H1 (cell line): ENCODE data around the gene LRRTM4. TPM values are rescaled to one million over a fixed set of nuclear protein-coding genes. Genes with fewer than 3 reads are reported as not detected.

Source experiments
- TEAD4 ChIP-seq: IDR thresholded peaks from 2 replicates; pipeline ENCODE4 v1.6.1; 2012; ENCODE audit warnings: low read depth, low read length, inconsistent platforms, mixed read lengths
- polyA plus RNA-seq, 7 experiments: library from polyadenylated mRNA; depleted of rRNA in 3 of 7; stranded (reverse) in 5 of 7; unstranded in 2 of 7; fragments of >200 nt in 5 of 7; fragments of 200-250 nt in 2 of 7; gene quantifications; 1 replicate in 5 of 7; 2 replicates in 1 of 7; 4 replicates in 1 of 7; pipeline versions ENCODE4 v1.2.1 to v1.2.3, GENCODE V29; 2011 to 2013; ENCODE audit warnings: missing spikeins in 2 of 7, mixed read lengths in 2 of 7
- total RNA-seq: library from RNA; stranded (reverse); fragmentation: NEBNext Ultra II Directional; extraction: Animal tissue kit (Norgen Biotek cat#: 25700); gene quantifications from 2 replicates; pipeline ENCODE4 v1.2.1, GENCODE V29; 2021
- TF ChIP-seq, protein P1 (sequence below): IDR thresholded peaks from 2 replicates; pipeline ENCODE4 v1.6.1; 2012; ENCODE audit warnings: inconsistent platforms

LRRTM4 gene
- total and polyA plus RNA-seq, 2 of the 8 experiments (the other 6 are each of a cell fraction or from before 2014, with no cell fraction given) = 3.6 to 9.5 TPM

DNA sequence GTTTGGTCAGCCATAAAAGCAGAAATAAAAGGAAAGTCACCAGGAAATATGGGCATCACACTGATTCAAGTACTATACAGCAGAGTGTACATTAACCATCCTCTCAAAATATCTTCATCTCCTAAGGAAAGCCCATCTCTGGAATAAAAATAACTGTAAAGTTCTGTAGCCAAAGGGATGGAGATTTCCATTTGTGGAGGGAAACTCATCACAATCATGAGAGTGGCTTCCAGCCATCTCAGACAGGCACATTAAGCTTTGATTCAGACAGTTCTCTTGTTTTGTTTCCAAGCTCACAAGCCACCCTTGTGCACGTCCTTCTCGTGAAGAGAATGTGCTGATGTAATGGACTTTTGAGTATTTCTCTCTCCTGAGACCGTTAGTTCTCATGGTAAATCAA is 695.5 kb downstream of the LRRTM4 start (continued):
- TF ChIP-seq TEAD4 = no peak
- TF ChIP-seq, protein P1, sequence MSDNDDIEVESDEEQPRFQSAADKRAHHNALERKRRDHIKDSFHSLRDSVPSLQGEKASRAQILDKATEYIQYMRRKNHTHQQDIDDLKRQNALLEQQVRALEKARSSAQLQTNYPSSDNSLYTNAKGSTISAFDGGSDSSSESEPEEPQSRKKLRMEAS = no peak
- TF ChIP-seq, all 59 proteins: peak for 0
